GM20000 (cell line): ENCODE measurements around the gene QKI.

ENCODE experiments used
- DNase-seq: peaks from one replicate; pipeline ENCODE4 v3.0.0; 2012; ENCODE audit warnings: low spot score
- TF ChIP-seq, protein P1 (sequence below): IDR thresholded peaks from 2 replicates; pipeline ENCODE4 v1.5.1; 2012; ENCODE audit warnings: mild to moderate bottlenecking, control low read depth; ENCODE audit errors: extremely low read depth, missing control alignments

QKI gene

DNA sequence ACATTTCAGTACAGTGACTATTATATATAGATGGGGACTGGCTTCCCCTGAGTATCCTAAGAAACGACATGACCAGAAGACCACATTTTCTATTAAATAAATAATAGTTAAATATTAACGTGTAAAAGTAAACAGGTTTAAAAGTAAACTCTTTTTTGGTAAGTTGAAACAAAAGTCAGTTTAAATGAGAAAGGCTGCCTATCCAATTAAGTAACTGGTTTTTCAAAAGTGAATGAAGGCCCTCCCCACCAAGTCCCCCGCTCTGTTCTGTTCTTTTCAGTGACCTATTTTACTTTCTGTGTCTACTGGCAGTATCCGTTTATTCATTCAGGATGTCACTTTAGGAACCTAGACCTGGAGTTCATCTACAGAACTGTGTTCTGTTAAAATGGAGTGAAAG, 32.0 kb downstream of the QKI start:
- TF ChIP-seq, protein P1, sequence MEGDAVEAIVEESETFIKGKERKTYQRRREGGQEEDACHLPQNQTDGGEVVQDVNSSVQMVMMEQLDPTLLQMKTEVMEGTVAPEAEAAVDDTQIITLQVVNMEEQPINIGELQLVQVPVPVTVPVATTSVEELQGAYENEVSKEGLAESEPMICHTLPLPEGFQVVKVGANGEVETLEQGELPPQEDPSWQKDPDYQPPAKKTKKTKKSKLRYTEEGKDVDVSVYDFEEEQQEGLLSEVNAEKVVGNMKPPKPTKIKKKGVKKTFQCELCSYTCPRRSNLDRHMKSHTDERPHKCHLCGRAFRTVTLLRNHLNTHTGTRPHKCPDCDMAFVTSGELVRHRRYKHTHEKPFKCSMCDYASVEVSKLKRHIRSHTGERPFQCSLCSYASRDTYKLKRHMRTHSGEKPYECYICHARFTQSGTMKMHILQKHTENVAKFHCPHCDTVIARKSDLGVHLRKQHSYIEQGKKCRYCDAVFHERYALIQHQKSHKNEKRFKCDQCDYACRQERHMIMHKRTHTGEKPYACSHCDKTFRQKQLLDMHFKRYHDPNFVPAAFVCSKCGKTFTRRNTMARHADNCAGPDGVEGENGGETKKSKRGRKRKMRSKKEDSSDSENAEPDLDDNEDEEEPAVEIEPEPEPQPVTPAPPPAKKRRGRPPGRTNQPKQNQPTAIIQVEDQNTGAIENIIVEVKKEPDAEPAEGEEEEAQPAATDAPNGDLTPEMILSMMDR = no peak
- DNase-seq = no peak

GRCh38 chr6:163449076-163449475, 34.6 kb downstream of the QKI start:
- no peak for DNase-seq
- TF ChIP-seq, protein P1 = no peak

GRCh38 chr6:163454425-163454824, 39.9 kb downstream of the QKI start:
- no peak for DNase-seq

GRCh38 chr6:163455552-163455951, 41.0 kb downstream of the QKI start:
- TF ChIP-seq, protein P1 = no peak
- DNase-seq = no peak

More at GRCh38 chr6:163454425-163454824, 39.9 kb downstream of the QKI start:
- TF ChIP-seq, protein P1 = no peak

DNA sequence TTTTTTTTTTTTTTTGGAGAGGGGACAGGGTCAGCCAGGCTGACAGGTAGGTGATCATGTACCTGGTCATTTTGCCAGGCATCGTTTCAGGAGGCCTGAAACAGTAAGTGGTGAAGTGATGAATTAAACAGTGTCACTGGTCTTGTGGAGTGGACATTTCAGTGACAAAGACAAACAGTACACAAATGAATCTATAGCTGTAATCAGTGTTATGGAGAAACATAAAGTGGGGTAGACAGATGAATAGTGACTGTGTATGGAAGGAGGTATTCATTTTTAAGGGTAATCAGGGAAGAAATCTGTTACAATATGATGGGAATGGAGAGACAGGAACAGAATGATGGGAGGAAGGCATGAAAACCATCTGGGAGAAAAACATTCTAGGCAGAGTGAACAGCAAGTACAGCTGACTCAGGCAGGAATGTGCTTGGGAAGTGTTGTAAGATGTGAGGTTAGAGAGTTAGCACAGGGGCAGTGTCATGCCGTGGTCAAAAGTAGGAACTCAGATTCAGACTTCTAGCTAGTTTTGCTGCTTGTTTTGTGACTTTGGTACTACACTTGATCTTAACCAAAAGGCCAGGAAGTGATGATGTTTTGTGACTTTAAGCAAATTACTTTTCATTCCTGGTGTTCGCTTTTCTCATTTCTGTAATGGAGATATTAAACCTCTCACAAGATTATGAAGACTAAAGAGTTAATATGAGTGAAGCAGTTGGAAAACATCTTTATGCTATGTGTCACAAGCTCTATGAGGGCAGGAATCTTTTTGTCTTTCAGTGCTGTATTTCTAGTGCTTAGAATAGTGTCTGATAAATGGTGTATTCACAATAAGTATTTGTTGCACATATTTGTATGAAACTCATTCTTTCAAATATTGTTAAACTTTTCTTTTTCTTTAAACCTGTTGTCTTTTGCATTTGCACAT, 43.4 kb downstream of the QKI start:
- TF ChIP-seq, protein P1 = no peak
- no peak for DNase-seq

DNA sequence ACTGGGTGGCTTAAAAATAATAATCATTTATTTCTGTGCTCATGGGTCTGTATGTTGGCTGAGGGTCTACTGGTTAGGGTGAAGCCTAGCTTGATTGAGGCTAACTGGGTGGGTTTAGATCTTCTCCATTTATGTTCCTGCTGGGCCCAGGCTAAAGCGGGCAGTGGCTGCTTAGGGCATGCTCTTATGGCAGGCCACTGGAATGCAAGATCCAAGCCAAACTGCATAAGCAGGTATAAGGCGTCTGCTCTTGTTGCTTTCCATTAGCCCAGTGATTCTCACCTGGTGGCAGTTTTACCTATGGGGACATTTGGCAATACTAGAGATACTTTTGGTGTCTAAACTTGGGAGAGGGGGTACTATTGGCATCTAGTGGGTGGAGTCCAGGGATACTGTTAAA, 44.5 kb downstream of the QKI start:
- TF ChIP-seq, protein P1 = no peak

DNA sequence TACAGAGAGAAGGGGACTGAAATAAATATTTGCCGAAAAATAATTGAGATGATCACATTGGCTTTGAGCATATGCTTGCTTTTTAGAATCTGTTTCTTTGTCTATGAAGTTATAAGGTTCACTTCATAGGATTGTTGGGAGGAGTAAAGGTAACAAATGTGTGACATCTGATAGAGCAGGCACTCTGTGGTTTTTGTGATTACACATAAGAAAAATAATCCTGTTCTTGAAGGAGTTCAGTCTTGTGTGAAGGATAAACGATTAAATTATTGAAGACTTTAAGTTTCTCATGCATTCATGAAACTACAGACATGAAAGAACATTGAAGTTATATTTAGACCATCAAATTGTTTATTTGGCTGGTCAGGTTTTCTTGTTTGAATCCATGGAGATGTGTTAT, 45.0 kb downstream of the QKI start:
- TF ChIP-seq, protein P1 = no peak
- DNase-seq = no peak

More for the DNA sequence above, 44.5 kb downstream of the QKI start:
- DNase-seq = no peak
